Transverse colon (tissue), 4 donors: Measurements from ENCODE around the gene RBM47.

Experiments
- EP300 ChIP-seq: sonication (generic); formaldehyde crosslinking; IDR thresholded peaks from one replicate; pipeline ENCODE4 v1.6.1; 2017; ENCODE audit warnings: antibody characterized with exemption, low read depth
- POLR2A ChIP-seq: fragments of 450-650 bp; IDR thresholded peaks from one replicate; pipeline ENCODE4 v1.6.1; 2016; ENCODE audit warnings: antibody characterized with exemption, mild to moderate bottlenecking, moderate library complexity
- POLR2AphosphoS5 ChIP-seq, 3 donors: sonication (generic); formaldehyde crosslinking; IDR thresholded peaks; one replicate each; pipeline ENCODE4 v1.6.1; 2016; ENCODE audit warnings: antibody characterized with exemption in 3 of 3
- TF ChIP-seq, protein P1 (sequence below), 5 experiments: fragments of 200-600 bp in 3 of 5; fragments of 450-650 bp in 2 of 5; sonication (generic) in 3 of 5; IDR thresholded peaks; 1 replicate in 2 of 5; 2 replicates in 3 of 5; pipeline ENCODE4 v1.5.1; 2016 to 2017; ENCODE audit warnings: antibody characterized with exemption in 5 of 5, inconsistent platforms in 3 of 5, mild to moderate bottlenecking in 2 of 5, moderate library complexity in 1 of 5

DNA sequence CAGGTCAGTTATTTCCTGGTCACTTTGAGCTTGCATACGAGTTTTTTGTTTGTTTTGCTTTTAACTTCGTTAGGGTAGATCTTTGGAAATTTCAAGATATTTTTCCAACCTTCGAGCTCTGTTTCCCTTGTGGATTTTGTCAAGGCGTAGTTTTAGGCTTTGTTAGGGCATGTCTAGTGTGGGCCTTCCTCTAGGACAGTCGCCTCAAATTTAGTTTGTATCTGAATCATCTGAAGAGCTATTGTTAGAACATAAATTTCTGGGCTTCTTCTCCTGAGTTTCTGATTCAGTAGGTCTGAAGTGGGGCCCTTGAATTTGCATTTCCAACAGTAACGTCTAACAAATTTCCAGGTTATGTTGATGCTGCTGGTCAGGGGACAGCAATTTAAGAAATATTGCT is 48.8 kb upstream of the RBM47 start:
- TF ChIP-seq, protein P1, sequence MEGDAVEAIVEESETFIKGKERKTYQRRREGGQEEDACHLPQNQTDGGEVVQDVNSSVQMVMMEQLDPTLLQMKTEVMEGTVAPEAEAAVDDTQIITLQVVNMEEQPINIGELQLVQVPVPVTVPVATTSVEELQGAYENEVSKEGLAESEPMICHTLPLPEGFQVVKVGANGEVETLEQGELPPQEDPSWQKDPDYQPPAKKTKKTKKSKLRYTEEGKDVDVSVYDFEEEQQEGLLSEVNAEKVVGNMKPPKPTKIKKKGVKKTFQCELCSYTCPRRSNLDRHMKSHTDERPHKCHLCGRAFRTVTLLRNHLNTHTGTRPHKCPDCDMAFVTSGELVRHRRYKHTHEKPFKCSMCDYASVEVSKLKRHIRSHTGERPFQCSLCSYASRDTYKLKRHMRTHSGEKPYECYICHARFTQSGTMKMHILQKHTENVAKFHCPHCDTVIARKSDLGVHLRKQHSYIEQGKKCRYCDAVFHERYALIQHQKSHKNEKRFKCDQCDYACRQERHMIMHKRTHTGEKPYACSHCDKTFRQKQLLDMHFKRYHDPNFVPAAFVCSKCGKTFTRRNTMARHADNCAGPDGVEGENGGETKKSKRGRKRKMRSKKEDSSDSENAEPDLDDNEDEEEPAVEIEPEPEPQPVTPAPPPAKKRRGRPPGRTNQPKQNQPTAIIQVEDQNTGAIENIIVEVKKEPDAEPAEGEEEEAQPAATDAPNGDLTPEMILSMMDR (IDR thresholded peaks at IDR 0.05) = no peak
- TF ChIP-seq POLR2A (no peak), POLR2AphosphoS5 (IDR thresholded peaks at IDR 0.05) (no peak), EP300 (no peak)
